Chondrocyte (in vitro differentiated cells): ENCODE data around the gene CABLES1. TPM values are rescaled to one million over a fixed set of nuclear protein-coding genes. Genes with fewer than 3 reads are reported as not detected.

Experiments used
- DNase-seq: peaks from one replicate; pipeline ENCODE4 v3.0.0; 2021; ENCODE audit warnings: mixed read lengths, low spot score
- H3K27ac Mint-ChIP-seq: one replicate; pipeline ENCODE4 v1.8.0; 2021; ENCODE audit warnings: mild to moderate bottlenecking, moderate library complexity, mixed read lengths; ENCODE audit not compliant: unreplicated experiment
- H3K27me3 Mint-ChIP-seq: 2 replicates; pipeline ENCODE4 v1.8.0; 2021; ENCODE audit warnings: low read depth, mixed read lengths
- H3K36me3 Mint-ChIP-seq: 2 replicates; pipeline ENCODE4 v1.8.0; 2021; ENCODE audit warnings: low read depth, mixed read lengths
- H3K4me1 Mint-ChIP-seq: 2 replicates; pipeline ENCODE4 v1.8.0; 2021; ENCODE audit warnings: low read depth, mild to moderate bottlenecking, mixed read lengths
- H3K4me3 Mint-ChIP-seq: one replicate; pipeline ENCODE4 v1.8.0; 2021; ENCODE audit warnings: mild to moderate bottlenecking, moderate library complexity, mixed read lengths; ENCODE audit not compliant: unreplicated experiment
- H3K9me3 Mint-ChIP-seq: 2 replicates; pipeline ENCODE4 v1.8.0; 2021; ENCODE audit warnings: low read depth, mixed read lengths
- CTCF ChIP-seq: fragments of 200-600 bp; sonication (generic); IDR thresholded peaks from 2 replicates; pipeline ENCODE4 v1.5.0; 2021; ENCODE audit warnings: antibody characterized with exemption, mild to moderate bottlenecking, moderate library complexity
- total RNA-seq: library from RNA; stranded (reverse); gene quantifications from 3 replicates; pipeline ENCODE4 v1.2.1, GENCODE V29; 2021

The CABLES1 gene
- total RNA-seq, 1 donor from 2014 or later = 29.3 TPM

DNA sequence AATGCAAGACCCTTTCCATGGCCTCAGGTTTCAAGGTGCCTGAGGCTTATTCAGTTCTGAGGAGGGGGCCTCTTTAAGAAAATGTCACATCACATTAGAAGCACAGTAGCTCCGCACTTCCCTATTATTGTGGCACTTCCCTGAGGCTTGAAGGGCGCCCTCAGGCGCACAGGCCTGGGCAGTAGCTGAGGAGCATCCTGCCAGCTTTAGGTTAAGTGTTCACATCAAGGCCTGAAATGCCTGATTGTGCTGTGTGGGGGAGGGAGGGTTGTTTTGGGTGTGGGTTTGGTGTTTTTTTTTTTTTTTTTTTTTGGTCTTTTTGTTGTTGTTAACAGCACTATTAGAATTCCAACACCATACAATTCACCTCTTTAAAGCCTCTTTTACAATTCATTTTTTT, 107.9 kb downstream of the CABLES1 start:
- no peak for TF ChIP-seq CTCF
- H3K27me3 Mint-ChIP-seq = no peaks in the 10 kb centered on the region
- no peak overlapping the region for H3K27ac Mint-ChIP-seq
- peaks cover 20% of the 10 kb centered on the region for H3K36me3 Mint-ChIP-seq
- no peak for DNase-seq
- H3K4me1 Mint-ChIP-seq = peaks cover 11% of the 10 kb centered on the region
- H3K9me3 Mint-ChIP-seq = peaks cover 2% of the 10 kb centered on the region
- no peak overlapping the region for H3K4me3 Mint-ChIP-seq

DNA sequence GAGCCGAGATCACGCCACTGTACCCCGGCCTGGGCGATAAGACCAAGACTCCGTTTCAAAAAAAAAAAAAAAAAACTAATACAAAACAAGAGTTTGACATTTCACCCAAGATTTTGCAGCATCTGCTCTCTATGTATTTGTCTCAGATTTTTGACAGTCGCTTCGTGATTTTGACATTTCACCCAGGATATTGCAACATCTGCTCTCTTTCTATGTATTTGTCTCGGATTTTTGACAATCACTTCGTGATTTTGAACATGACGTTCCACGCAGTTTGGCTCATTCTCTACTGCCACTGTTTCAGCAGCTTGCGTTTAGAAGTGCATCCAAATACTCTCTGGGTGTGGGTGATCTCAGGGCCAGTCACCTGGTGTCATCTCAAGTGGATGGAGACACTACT, 108.5 kb downstream of the CABLES1 start:
- peaks cover 4% of the 10 kb centered on the region for H3K9me3 Mint-ChIP-seq
- H3K27me3 Mint-ChIP-seq = no peaks in the 10 kb centered on the region
- peaks cover 5% of the 10 kb centered on the region for H3K4me1 Mint-ChIP-seq
- H3K36me3 Mint-ChIP-seq = peaks cover 21% of the 10 kb centered on the region
- DNase-seq = no peak
- H3K27ac Mint-ChIP-seq = no peak overlapping the region
- no peak overlapping the region for H3K4me3 Mint-ChIP-seq
- no peak for TF ChIP-seq CTCF

DNA sequence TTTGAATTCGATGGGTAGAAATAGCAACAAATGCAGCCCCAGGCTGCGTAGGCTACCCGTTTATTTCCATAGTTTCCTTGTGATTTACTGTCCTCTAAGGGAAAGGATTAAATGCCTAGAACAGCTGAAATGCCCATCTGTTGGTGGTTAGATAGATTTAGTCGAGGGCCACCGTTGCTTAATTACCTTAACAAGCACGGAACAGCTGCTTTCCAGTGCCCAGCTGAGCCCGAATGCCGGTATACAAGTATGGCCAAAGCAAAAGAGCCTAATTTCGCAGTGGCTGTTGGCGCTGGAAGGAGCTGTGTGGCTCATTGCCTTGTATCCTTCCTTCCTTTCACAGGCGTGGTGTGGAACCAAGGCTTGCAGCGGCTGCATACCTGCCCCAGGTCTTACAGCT, 109.1 kb downstream of the CABLES1 start:
- Mint-ChIP-seq H3K4me1 (no peaks in the 10 kb centered on the region), H3K9me3 (peaks cover 7% of the 10 kb centered on the region), H3K36me3 (peaks cover 23% of the 10 kb centered on the region), H3K4me3 (no peak overlapping the region), H3K27me3 (no peaks in the 10 kb centered on the region), H3K27ac (peak overlapping the region; percentile 59)
- TF ChIP-seq CTCF = no peak
- no peak for DNase-seq

- peaks cover 7% of the 10 kb centered on the region for H3K9me3 Mint-ChIP-seq
- H3K27ac Mint-ChIP-seq = no peak overlapping the region
- peaks cover 29% of the 10 kb centered on the region for H3K36me3 Mint-ChIP-seq
- no peak overlapping the region for H3K4me3 Mint-ChIP-seq
- DNase-seq = no peak
- H3K4me1 Mint-ChIP-seq = no peaks in the 10 kb centered on the region
- H3K27me3 Mint-ChIP-seq = no peaks in the 10 kb centered on the region
- no peak for TF ChIP-seq CTCF
Observed at GRCh38 chr18:23245461-23245860, 110.2 kb downstream of the CABLES1 start.

GRCh38 chr18:23247331-23247730, 112.0 kb downstream of the CABLES1 start:
- no peak overlapping the region for H3K27ac Mint-ChIP-seq
- no peaks in the 10 kb centered on the region for H3K27me3 Mint-ChIP-seq
- H3K4me3 Mint-ChIP-seq = no peak overlapping the region
- H3K36me3 Mint-ChIP-seq = peaks cover 33% of the 10 kb centered on the region
- DNase-seq = no peak
- H3K9me3 Mint-ChIP-seq = peaks cover 7% of the 10 kb centered on the region
- no peaks in the 10 kb centered on the region for H3K4me1 Mint-ChIP-seq
- no peak for TF ChIP-seq CTCF
